Activated T-cell treated with anti-CD3 and anti-CD28 coated beads, Interleukin-2, amount 50 U/mL, for 4 hours (primary cell): ENCODE data around the gene TOGARAM2. TPM values are rescaled to one million over a fixed set of nuclear protein-coding genes. Genes with fewer than 3 reads are reported as not detected.

Experiments used
- ATAC-seq, 2 donors: fragments of 200-7000 bp; cut with Tn5 transposase; one replicate each; pipeline ENCODE4 v1.10.0; 2021
- DNase-seq: peaks from one replicate; pipeline ENCODE4 v3.0.0-alpha.2; 2020
- H3K27me3 Mint-ChIP-seq: one replicate; pipeline ENCODE4 v1.8.0; 2021; ENCODE audit warnings: low read depth, mixed read lengths
- H3K36me3 Mint-ChIP-seq: one replicate; pipeline ENCODE4 v1.8.0; 2022; ENCODE audit warnings: mixed read lengths; ENCODE audit not compliant: insufficient read depth
- H3K4me1 Mint-ChIP-seq: one replicate; pipeline ENCODE4 v1.8.0; 2021; ENCODE audit warnings: low read depth, mixed read lengths
- H3K4me3 Mint-ChIP-seq: one replicate; pipeline ENCODE4 v1.8.0; 2021; ENCODE audit warnings: mild to moderate bottlenecking, moderate library complexity, mixed read lengths
- H3K9me3 Mint-ChIP-seq: one replicate; pipeline ENCODE4 v1.8.0; 2021; ENCODE audit warnings: mixed read lengths
- total RNA-seq, 3 donors: library from RNA; stranded (reverse); gene quantifications; one replicate each; pipeline ENCODE4 v1.2.1, GENCODE V29; 2021

The TOGARAM2 gene
- total RNA-seq, 3 donors from 2014 or later: 2.3 to 7.6 (median 5.1) TPM

DNA sequence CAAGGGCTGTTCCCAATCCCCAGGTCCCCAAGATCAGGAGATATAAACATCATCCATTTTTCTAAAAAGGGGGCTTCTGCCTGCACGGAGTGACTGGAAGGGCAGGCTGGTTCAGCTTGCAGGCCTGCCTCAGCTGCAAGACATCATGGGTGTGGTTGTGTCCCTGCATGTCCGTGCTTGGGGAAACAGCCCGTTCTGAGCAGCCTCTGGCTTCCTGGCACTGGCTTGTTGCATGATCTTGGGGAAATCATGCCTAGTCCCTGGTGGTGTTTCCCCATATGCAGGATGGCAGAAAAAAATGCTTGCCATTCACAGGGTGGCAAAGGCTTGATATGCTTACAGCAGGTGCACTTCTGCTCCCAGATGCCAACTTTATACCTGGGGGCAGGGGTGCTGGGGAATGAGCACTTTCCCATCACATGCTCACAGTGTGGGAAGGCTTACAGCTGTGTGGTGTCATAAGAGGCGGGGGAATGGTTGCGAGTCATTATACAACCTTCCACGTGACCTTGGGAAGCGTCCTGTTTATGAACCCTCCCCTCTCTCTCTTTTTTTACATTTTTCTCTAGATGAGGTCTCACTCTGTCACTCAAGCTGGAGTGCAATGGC, 86.0 kb downstream of the TOGARAM2 start:
- ATAC-seq (no peak), DNase-seq (no peak)
- no peaks in the 10 kb centered on the region for H3K4me1 Mint-ChIP-seq
- H3K27me3 Mint-ChIP-seq: no peaks in the 10 kb centered on the region
- H3K9me3 Mint-ChIP-seq: no peaks in the 10 kb centered on the region
- no peaks in the 10 kb centered on the region for H3K36me3 Mint-ChIP-seq
- H3K4me3 Mint-ChIP-seq: no peak overlapping the region

- H3K4me3 Mint-ChIP-seq: no peak overlapping the region
- ATAC-seq: no peak
- H3K4me1 Mint-ChIP-seq: no peaks in the 10 kb centered on the region
Observed at GRCh38 chr2:29068513-29068912, 87.4 kb downstream of the TOGARAM2 start.

GRCh38 chr2:29070526-29070925, 89.4 kb downstream of the TOGARAM2 start:
- H3K4me1 Mint-ChIP-seq: no peaks in the 10 kb centered on the region
- peak in 1 of 2 donors; percentile 14 for ATAC-seq
- H3K4me3 Mint-ChIP-seq: no peak overlapping the region
- no peaks in the 10 kb centered on the region for H3K9me3 Mint-ChIP-seq
- no peak for DNase-seq
- no peaks in the 10 kb centered on the region for H3K36me3 Mint-ChIP-seq
- no peaks in the 10 kb centered on the region for H3K27me3 Mint-ChIP-seq

More at GRCh38 chr2:29068513-29068912, 87.4 kb downstream of the TOGARAM2 start:
- no peaks in the 10 kb centered on the region for H3K27me3 Mint-ChIP-seq
- H3K9me3 Mint-ChIP-seq: no peaks in the 10 kb centered on the region
- DNase-seq: no peak
- H3K36me3 Mint-ChIP-seq: no peaks in the 10 kb centered on the region

- Mint-ChIP-seq H3K36me3 (no peaks in the 10 kb centered on the region), H3K4me1 (no peaks in the 10 kb centered on the region), H3K4me3 (no peak overlapping the region), H3K27me3 (no peaks in the 10 kb centered on the region), H3K9me3 (no peaks in the 10 kb centered on the region)
- ATAC-seq (no peak), DNase-seq (no peak)
Observed at GRCh38 chr2:29071032-29071975, 90.2 kb downstream of the TOGARAM2 start.

DNA sequence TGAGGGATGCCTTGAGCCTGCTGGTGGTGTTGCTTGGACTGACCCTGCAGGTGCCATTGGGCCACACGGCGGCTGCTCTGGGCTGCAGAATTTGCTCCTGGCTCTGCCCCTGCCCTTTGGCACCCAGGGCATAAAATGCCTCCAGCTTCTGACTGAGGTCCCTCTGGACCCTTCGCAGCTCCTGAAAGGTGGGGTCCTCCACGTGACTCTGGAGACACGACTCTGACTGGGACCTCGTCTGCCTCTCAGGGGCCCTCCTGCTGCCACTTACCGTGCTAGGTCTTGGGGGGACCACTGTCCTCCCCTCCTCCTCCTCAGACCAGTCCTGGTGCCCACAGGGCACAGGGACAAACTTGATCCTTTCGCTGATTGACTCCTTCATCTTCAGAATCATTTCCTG, 91.2 kb downstream of the TOGARAM2 start:
- Mint-ChIP-seq H3K36me3 (no peaks in the 10 kb centered on the region), H3K4me3 (no peak overlapping the region), H3K4me1 (no peaks in the 10 kb centered on the region), H3K9me3 (no peaks in the 10 kb centered on the region), H3K27me3 (no peaks in the 10 kb centered on the region)
- DNase-seq (no peak), ATAC-seq (no peak)

GRCh38 chr2:29072971-29073725, 92.0 kb downstream of the TOGARAM2 start:
- no peak overlapping the region for H3K4me3 Mint-ChIP-seq
- DNase-seq: no peak
- no peaks in the 10 kb centered on the region for H3K27me3 Mint-ChIP-seq
- H3K36me3 Mint-ChIP-seq: no peaks in the 10 kb centered on the region
- no peaks in the 10 kb centered on the region for H3K4me1 Mint-ChIP-seq
- H3K9me3 Mint-ChIP-seq: no peaks in the 10 kb centered on the region
- no peak for ATAC-seq

- no peak overlapping the region for H3K4me3 Mint-ChIP-seq
- DNase-seq: no peak
- no peaks in the 10 kb centered on the region for H3K36me3 Mint-ChIP-seq
- H3K4me1 Mint-ChIP-seq: no peaks in the 10 kb centered on the region
- no peaks in the 10 kb centered on the region for H3K27me3 Mint-ChIP-seq
- H3K9me3 Mint-ChIP-seq: peaks cover under 1% of the 10 kb centered on the region
- ATAC-seq: no peak
Observed at GRCh38 chr2:29073933-29074332, 92.8 kb downstream of the TOGARAM2 start.

DNA sequence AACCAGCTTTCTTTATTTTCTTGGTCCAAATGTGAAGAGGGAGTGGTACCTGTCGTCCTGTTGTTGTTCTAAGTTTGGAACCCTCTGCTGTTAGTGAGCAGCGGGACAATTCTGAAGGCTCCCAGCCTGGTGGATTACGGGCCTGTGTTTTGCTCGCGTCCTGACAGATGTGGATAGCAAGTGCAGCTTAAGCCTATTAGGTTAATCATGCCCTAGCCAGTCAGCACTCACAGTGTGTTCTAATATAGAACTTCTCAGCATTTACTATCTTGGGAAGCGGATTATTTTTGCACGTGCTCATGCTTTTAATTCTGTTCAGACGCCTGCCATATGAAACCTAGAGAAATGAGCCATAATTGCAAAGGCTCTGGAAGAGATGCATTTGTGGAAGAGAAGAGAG, 93.3 kb downstream of the TOGARAM2 start, which contains the start of gene PCARE:
Gene PCARE (minus strand): TSS at position 113 of the 400 bp plus-strand sequence. CDS start 262 bp downstream, outside the sequence.
- H3K9me3 Mint-ChIP-seq: peaks cover 4% of the 10 kb centered on the region
- H3K4me1 Mint-ChIP-seq: no peaks in the 10 kb centered on the region
- DNase-seq (no peak), ATAC-seq (no peak)
- no peaks in the 10 kb centered on the region for H3K36me3 Mint-ChIP-seq
- H3K4me3 Mint-ChIP-seq: no peak within 1 kb of the TSS
- no peaks in the 10 kb centered on the region for H3K27me3 Mint-ChIP-seq

GRCh38 chr2:29075894-29076705, 95.0 kb downstream of the TOGARAM2 start:
- no peak for ATAC-seq
- Mint-ChIP-seq H3K36me3 (no peaks in the 10 kb centered on the region), H3K27me3 (no peaks in the 10 kb centered on the region), H3K4me3 (no peak overlapping the region), H3K4me1 (no peaks in the 10 kb centered on the region), H3K9me3 (peaks cover 4% of the 10 kb centered on the region)
- no peak for DNase-seq

GRCh38 chr2:29079887-29080286, 98.8 kb downstream of the TOGARAM2 start:
- Mint-ChIP-seq H3K4me3 (no peak overlapping the region), H3K4me1 (no peaks in the 10 kb centered on the region), H3K9me3 (peaks cover 4% of the 10 kb centered on the region), H3K36me3 (no peaks in the 10 kb centered on the region), H3K27me3 (no peaks in the 10 kb centered on the region)
- no peak for ATAC-seq
- no peak for DNase-seq

DNA sequence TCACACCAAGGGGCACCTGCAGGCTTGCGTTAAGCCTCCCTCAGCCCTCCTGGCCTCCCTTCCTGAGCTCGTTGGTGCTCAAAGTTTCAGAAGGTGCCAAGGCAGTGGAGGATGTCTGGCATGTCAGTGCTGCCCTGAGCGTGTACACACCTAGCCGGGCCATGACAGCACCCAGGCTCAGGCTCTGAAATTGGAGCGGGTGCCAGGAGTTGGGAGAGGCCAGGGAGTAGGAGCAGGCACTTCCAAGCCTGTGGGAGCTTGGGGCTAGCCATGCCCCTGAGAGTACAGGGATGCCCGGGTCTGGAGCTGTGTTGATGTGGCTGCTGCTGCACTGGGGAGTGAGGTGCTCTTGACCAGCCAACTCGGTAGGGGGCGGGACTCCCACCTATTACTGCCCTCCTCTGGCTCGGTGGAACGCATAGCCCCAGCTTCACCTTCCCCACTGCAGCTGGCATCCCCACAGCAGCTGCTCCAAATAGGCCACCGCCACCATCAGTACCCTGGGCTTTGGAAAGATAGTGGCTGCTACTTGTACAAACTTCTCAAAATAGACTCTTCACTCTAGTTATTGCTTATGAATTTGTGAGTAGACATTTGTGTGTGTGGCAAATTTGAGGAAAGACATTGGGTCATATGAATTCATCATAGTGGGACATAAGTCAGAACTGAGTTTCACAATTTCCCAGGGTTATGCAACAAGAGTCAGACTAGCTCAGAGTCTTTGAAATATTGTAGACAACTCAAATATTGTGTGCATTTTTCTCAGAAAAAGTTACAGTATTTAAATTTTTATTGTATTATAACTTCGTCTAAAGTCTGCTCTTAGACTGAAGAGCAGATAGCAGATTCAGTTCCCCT, 100.0 kb downstream of the TOGARAM2 start:
- no peak for ATAC-seq
- H3K4me1 Mint-ChIP-seq: no peaks in the 10 kb centered on the region
- H3K9me3 Mint-ChIP-seq: peaks cover 4% of the 10 kb centered on the region
- no peaks in the 10 kb centered on the region for H3K36me3 Mint-ChIP-seq
- no peak for DNase-seq
- H3K27me3 Mint-ChIP-seq: no peaks in the 10 kb centered on the region
- H3K4me3 Mint-ChIP-seq: no peak overlapping the region

GRCh38 chr2:29082804-29083495, 101.9 kb downstream of the TOGARAM2 start:
- DNase-seq (no peak), ATAC-seq (no peak)
- no peaks in the 10 kb centered on the region for H3K4me1 Mint-ChIP-seq
- no peak overlapping the region for H3K4me3 Mint-ChIP-seq
- peaks cover 2% of the 10 kb centered on the region for H3K27me3 Mint-ChIP-seq
- H3K36me3 Mint-ChIP-seq: no peaks in the 10 kb centered on the region
- peaks cover 4% of the 10 kb centered on the region for H3K9me3 Mint-ChIP-seq
